Measurements from ENCODE around the gene KCNN3.

- TF ChIP-seq CTCF (conservative IDR thresholded peaks at IDR 0.05; ENCODE audit: low read depth, low read length) (no peak), EZH2 (IDR thresholded peaks at IDR 0.05; ENCODE audit: borderline replicate concordance, low read depth, low read length, poor library complexity, severe bottlenecking) (no peak)
Observed at GRCh38 chr1:154767315-154768240, 102.5 kb downstream of the KCNN3 start.
